ENCODE data around the gene PAPOLB. TPM values are rescaled to one million over a fixed set of nuclear protein-coding genes. Genes with fewer than 3 reads are reported as not detected.

Gene PAPOLB
- polyA plus RNA-seq, 1 donor from 2014 or later: 0.05 TPM

GRCh38 chr7:4876586-4876985 is 14.8 kb upstream of the PAPOLB start:
- no peak overlapping the region for H3K9ac ChIP-seq (ENCODE audit: low read length)
- no peak overlapping the region for H3K4me2 ChIP-seq (ENCODE audit: low read length)
- H4K20me1 ChIP-seq (ENCODE audit: insufficient read depth): no peaks in the 10 kb centered on the region
- no peak overlapping the region for H2AFZ ChIP-seq (ENCODE audit: low read depth, low read length)
- H3K9me3 ChIP-seq (ENCODE audit: low read length): no peaks in the 10 kb centered on the region
- no peaks in the 10 kb centered on the region for H3K9me2 ChIP-seq (ENCODE audit: insufficient read depth, low read length)
- no peaks in the 10 kb centered on the region for H3K27me3 ChIP-seq (ENCODE audit: insufficient read depth, low read depth, low read length)
- H3K36me3 ChIP-seq (ENCODE audit: insufficient read depth, low read length): no peaks in the 10 kb centered on the region
- peaks cover under 1% of the 10 kb centered on the region for H3K79me2 ChIP-seq (replicated peaks; ENCODE audit: insufficient read depth, low read length)
- no peak overlapping the region for H3K27ac ChIP-seq (ENCODE audit: low read length)
- no peak overlapping the region for H3K4me3 ChIP-seq (ENCODE audit: low read length)
- TF ChIP-seq SMC3 (conservative IDR thresholded peaks at IDR 0.05; ENCODE audit: poor library complexity) (no peak), RAD21 (conservative IDR thresholded peaks at IDR 0.05) (no peak), REST (IDR thresholded peaks at IDR 0.05; ENCODE audit: borderline replicate concordance) (no peak), EP300 (conservative IDR thresholded peaks at IDR 0.05; ENCODE audit: poor library complexity, severe bottlenecking) (no peak), TAF1 (IDR thresholded peaks at IDR 0.05; ENCODE audit: low read depth) (no peak), EZH2 (IDR thresholded peaks at IDR 0.05; ENCODE audit: borderline replicate concordance, insufficient read depth, low read length, poor library complexity, severe bottlenecking) (no peak), MXI1 (conservative IDR thresholded peaks at IDR 0.05; ENCODE audit: poor library complexity, severe bottlenecking) (no peak), POLR2AphosphoS5 (IDR thresholded peaks at IDR 0.05) (no peak)
- TF ChIP-seq, protein P1, sequence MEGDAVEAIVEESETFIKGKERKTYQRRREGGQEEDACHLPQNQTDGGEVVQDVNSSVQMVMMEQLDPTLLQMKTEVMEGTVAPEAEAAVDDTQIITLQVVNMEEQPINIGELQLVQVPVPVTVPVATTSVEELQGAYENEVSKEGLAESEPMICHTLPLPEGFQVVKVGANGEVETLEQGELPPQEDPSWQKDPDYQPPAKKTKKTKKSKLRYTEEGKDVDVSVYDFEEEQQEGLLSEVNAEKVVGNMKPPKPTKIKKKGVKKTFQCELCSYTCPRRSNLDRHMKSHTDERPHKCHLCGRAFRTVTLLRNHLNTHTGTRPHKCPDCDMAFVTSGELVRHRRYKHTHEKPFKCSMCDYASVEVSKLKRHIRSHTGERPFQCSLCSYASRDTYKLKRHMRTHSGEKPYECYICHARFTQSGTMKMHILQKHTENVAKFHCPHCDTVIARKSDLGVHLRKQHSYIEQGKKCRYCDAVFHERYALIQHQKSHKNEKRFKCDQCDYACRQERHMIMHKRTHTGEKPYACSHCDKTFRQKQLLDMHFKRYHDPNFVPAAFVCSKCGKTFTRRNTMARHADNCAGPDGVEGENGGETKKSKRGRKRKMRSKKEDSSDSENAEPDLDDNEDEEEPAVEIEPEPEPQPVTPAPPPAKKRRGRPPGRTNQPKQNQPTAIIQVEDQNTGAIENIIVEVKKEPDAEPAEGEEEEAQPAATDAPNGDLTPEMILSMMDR (IDR thresholded peaks at IDR 0.05; ENCODE audit: poor library complexity, severe bottlenecking): no peak
- no peaks in the 10 kb centered on the region for H3F3A ChIP-seq (ENCODE audit: insufficient read depth, low read length, poor library complexity, severe bottlenecking)

GRCh38 chr7:4875391-4875790 is 13.6 kb upstream of the PAPOLB start:
- Histone ChIP-seq H3K9me2 (ENCODE audit: insufficient read depth, low read length) (no peaks in the 10 kb centered on the region), H3K4me2 (ENCODE audit: low read length) (no peak overlapping the region), H3K9me3 (ENCODE audit: low read length) (no peaks in the 10 kb centered on the region), H3K27ac (ENCODE audit: low read length) (no peak overlapping the region), H4K20me1 (ENCODE audit: insufficient read depth) (no peaks in the 10 kb centered on the region), H3K4me3 (ENCODE audit: low read length) (no peak overlapping the region), H3K79me2 (replicated peaks; ENCODE audit: insufficient read depth, low read length) (no peaks in the 10 kb centered on the region), H3K36me3 (ENCODE audit: insufficient read depth, low read length) (no peaks in the 10 kb centered on the region), H3F3A (ENCODE audit: insufficient read depth, low read length, poor library complexity, severe bottlenecking) (no peaks in the 10 kb centered on the region), H3K27me3 (ENCODE audit: insufficient read depth, low read depth, low read length) (no peaks in the 10 kb centered on the region), H2AFZ (ENCODE audit: low read depth, low read length) (no peak overlapping the region), H3K9ac (ENCODE audit: low read length) (no peak overlapping the region)
- no peak for TF ChIP-seq EP300 (conservative IDR thresholded peaks at IDR 0.05; ENCODE audit: poor library complexity, severe bottlenecking)
- TF ChIP-seq EZH2 (IDR thresholded peaks at IDR 0.05; ENCODE audit: borderline replicate concordance, insufficient read depth, low read length, poor library complexity, severe bottlenecking): no peak
- no peak for TF ChIP-seq MXI1 (conservative IDR thresholded peaks at IDR 0.05; ENCODE audit: poor library complexity, severe bottlenecking)
- no peak for TF ChIP-seq POLR2AphosphoS5 (IDR thresholded peaks at IDR 0.05)
- TF ChIP-seq REST (IDR thresholded peaks at IDR 0.05; ENCODE audit: borderline replicate concordance): no peak
- TF ChIP-seq TAF1 (IDR thresholded peaks at IDR 0.05; ENCODE audit: low read depth): no peak
- no peak for TF ChIP-seq SMC3 (conservative IDR thresholded peaks at IDR 0.05; ENCODE audit: poor library complexity)
- no peak for TF ChIP-seq RAD21 (conservative IDR thresholded peaks at IDR 0.05)
- TF ChIP-seq, protein P1 (IDR thresholded peaks at IDR 0.05; ENCODE audit: poor library complexity, severe bottlenecking): no peak

All from neural cell (in vitro differentiated cells).